HG02610 (cell line): Measurements from ENCODE around the gene LAG3.

ENCODE experiments used
- ATAC-seq: cut with Tn5 transposase; IDR thresholded peaks from one replicate; pipeline ENCODE4 v1.9.1; 2021; ENCODE audit warnings: mild to moderate bottlenecking, moderate library complexity; ENCODE audit not compliant: unreplicated experiment

LAG3 gene

GRCh38 chr12:6787309-6787708 lies 15.0 kb downstream of the LAG3 start:
- no peak for ATAC-seq

DNA sequence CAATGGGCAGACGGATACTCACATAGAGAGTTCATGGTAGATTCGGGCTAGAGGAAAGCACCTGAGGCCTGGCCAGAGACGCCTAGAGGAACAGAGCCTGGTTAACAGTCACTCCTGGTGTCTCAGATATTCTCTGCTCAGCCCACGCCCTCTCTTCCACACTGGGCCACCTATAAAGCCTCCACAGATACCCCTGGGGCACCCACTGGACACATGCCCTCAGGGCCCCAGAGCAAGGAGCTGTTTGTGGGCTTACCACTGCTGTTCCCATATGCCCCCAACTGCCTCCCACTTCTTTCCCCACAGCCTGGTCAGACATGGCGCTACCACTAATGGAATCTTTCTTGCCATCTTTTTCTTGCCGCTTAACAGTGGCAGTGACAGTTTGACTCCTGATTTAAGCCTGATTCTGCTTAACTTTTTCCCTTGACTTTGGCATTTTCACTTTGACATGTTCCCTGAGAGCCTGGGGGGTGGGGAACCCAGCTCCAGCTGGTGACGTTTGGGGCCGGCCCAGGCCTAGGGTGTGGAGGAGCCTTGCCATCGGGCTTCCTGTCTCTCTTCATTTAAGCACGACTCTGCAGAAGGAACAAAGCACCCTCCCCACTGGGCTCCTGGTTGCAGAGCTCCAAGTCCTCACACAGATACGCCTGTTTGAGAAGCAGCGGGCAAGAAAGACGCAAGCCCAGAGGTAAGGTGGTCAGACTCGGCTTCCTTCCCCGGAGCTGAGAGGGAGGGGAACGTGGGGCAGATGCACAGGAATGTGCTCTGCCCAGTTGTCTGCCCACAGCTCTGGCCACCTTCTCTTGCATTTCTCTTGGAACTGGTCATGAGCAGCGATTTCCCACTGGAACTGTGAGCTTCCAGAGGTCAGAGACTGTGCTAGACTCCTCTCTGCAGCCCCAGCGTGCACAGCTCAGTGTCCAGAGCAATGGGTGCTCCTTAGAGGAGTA lies 16.9 kb downstream of the LAG3 start, which contains the start of gene CD4:
Gene CD4 (plus strand): TSS at position 557 of the 953 bp plus-strand sequence. CDS start 10,611 bp downstream, outside the sequence.
- no peak for ATAC-seq

DNA sequence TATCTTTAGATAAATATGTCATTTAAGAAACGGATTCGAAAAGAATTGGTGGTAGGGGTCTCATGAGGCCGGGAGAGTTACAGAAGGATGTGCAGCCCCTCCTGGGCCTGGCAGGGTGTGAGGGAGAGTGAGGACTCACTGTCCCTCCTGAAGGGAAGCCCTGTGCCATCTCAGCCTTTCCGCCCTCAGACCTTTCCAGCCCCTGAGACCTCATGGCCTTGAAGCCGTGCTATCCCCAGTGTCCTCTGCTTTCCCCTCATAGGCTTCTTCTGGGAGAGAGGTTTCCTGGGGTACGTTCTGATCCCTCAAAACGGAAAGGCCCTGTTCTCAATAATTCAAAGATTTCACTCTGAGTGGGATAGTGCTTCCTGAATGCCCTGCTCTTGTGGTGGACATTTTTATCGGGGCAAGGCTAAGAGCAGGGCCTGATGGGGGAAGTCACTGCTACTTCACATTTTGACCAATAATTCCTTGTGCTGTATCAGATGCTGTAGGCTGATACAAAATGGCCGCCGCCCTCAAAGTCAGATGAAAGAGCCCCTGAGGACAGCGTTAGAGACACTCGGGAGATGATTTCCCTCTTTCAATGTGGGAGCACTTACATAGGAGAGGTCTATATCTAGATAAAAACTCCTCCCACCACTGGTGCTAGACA lies 18.3 kb downstream of the LAG3 start:
- ATAC-seq: no peak

DNA sequence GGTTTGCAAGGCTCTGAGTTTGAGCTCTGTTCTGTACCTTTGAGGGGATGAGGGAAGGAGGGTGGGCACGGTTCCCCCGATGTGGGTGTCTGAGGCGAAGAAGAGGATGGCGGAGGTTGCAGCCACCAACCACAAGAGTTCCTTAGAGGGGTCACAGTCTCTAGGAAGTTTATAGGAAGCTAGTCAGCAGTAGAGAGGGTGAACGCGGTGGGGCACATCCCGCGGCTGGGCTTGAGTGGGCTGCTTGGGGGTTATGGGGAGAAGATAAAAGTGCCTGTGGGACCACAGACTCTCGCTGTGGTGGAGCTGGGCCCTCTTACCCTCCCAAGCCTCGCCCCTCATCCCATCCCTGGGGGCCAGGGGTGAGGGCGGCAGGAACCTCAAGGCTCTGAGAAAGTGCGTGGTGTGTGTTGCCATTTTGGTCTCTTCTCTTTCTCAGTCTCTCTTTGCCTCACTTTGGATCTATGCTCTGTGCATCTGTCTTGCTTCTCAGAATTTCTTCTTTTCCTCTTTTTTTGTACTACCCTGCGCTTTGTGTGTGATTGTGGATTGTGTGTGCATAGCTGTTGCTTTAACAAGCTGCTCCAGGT lies 19.7 kb downstream of the LAG3 start:
- ATAC-seq: peak; percentile 3

DNA sequence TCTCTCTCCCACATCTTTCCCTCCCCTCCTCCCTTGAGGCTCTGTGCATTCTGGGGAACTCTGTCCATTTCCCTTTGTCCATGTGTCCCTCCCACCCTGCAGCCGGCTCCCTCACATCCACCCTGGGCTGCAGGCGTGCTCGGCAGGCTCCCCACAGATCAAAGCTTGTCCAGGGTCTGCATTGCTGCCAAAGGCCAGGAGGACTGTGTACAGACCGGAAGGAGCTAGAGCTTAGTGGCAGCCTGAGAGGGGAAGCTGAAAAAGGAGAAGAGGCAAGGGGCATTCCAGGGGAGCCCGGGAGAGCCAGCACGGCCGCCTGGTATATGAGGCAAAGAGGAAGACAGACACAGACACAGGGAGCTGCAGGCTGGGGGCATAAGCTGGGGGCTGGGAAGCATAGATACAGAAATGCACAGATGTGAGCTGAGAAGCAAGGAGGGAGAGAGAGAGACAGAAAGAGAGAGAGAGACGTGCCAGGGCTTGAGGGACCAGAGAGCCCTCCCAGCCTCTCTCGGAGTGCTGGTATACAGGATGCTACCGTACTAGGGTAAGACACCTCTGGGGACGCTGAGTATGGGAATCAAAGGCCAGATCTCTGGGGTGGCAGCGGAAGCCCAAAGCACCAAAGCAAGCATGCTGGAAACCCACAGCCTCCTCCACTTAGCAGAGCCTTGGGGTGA lies 20.3 kb downstream of the LAG3 start:
- ATAC-seq: peak; percentile 60

DNA sequence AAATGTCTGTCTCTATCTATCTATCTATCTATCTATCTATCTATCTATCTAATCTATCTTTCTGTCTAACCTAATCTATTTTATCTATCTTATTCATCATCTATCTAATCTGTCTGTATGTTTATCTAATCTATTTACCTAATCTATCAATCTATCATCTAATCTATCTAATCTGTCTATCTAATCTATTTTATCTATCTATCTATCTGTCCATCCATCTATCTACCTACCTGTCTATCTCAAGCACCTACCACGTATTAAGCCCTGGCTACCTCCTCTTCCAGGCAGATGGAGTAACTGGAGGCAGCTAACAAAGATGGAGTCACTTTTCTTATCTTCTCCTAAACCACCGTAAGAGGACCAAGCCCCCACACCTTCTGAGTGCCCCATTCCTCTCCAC lies 22.8 kb downstream of the LAG3 start:
- ATAC-seq: no peak

- no peak for ATAC-seq
Observed at GRCh38 chr12:6796576-6796975, 24.3 kb downstream of the LAG3 start.

DNA sequence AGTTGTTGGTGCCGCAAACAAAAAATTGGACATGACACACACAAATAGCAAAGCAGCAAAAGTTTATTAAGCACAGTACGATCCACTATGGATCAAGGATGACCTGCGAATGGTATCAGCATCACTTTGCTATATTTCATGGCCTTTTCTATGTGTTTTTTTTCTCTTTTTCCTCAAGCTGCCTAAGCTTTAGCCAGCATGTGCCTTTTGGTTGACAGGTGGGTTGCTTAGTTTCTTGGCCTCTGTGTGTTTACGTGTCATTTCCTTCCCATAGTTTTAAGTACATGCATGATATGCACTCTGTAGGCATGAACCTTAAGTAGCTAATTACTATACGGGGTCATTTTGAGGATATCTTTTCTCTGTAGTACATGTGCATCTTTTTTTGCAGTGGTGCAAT lies 26.8 kb downstream of the LAG3 start:
- no peak for ATAC-seq

GRCh38 chr12:6807170-6807569 lies 34.9 kb downstream of the LAG3 start:
- no peak for ATAC-seq

DNA sequence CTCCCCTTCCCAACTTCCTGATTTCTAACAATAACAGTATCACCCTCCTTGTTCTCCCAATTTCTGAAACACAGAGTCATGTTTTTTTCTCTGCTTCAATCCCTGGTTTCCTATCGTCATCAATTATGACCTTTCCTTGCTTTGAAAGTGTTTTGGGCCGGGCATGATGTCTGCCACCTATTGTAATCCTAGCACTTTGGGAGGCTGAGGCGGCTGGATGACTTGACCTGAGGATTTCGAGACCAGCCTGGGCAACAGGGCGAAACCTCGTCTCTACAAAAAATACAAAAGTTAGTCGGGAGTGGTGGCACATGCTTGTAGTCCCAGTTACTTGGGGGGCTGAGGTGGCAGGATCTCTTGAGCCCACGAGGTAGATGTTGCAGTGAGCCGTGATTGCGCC lies 36.7 kb downstream of the LAG3 start:
- ATAC-seq: no peak

- no peak for ATAC-seq
Observed at GRCh38 chr12:6810758-6811157, 38.4 kb downstream of the LAG3 start.

DNA sequence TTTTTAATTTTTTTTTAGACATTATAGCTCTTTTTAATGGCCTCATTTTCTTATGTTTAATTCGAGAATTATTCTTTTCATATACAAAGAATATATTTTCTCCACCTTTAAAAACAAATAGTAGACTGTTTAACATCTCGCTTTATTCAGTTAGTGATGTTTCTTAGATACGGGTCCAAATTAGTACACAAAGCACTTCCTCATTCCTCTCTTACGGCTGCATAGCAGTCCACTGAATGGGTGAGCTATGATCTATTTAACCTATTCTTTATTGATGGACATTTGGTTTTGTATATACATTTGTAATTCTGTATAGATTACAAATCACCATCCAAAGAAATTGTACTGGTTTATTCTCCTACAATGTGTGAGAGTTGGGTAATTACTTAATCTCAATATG lies 41.0 kb downstream of the LAG3 start:
- ATAC-seq: no peak

- no peak for ATAC-seq
Observed at GRCh38 chr12:6816598-6816997, 44.3 kb downstream of the LAG3 start.

GRCh38 chr12:6817098-6817497 lies 44.8 kb downstream of the LAG3 start:
- no peak for ATAC-seq

- ATAC-seq: no peak
Observed at GRCh38 chr12:6817662-6818157, 45.4 kb downstream of the LAG3 start.

DNA sequence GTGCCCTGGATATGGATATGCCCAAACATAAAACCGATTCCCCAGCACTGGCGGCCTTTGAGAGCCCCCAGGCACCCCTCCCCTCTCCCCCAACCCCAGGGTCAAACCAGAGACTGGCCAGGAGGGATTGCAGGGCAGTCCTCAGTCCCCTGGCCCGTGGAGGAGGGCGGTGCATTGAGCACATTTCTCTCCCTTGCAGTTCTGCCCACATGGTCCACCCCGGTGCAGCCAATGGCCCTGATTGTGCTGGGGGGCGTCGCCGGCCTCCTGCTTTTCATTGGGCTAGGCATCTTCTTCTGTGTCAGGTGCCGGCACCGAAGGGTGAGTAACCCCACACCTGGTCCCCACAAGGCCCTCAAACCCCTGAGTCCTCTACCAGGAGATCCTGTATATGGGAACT lies 45.9 kb downstream of the LAG3 start:
- ATAC-seq: no peak

- no peak for ATAC-seq
Observed at GRCh38 chr12:6818645-6819044, 46.3 kb downstream of the LAG3 start.

- ATAC-seq: no peak
Observed at GRCh38 chr12:6819106-6820030, 47.0 kb downstream of the LAG3 start.

GRCh38 chr12:6820166-6820565 lies 47.8 kb downstream of the LAG3 start:
- no peak for ATAC-seq
